Measurements from ENCODE around the gene NAPEPLD. TPM values are rescaled to one million over a fixed set of nuclear protein-coding genes. Genes with fewer than 3 reads are reported as not detected.
A peak's percentile ranks its signal among the peaks of the same experiment; 100 is the strongest.

NAPEPLD gene
- total and polyA plus RNA-seq, 2 donors from 2014 or later = 16.1 to 26.0 TPM

- TF ChIP-seq, protein P1, sequence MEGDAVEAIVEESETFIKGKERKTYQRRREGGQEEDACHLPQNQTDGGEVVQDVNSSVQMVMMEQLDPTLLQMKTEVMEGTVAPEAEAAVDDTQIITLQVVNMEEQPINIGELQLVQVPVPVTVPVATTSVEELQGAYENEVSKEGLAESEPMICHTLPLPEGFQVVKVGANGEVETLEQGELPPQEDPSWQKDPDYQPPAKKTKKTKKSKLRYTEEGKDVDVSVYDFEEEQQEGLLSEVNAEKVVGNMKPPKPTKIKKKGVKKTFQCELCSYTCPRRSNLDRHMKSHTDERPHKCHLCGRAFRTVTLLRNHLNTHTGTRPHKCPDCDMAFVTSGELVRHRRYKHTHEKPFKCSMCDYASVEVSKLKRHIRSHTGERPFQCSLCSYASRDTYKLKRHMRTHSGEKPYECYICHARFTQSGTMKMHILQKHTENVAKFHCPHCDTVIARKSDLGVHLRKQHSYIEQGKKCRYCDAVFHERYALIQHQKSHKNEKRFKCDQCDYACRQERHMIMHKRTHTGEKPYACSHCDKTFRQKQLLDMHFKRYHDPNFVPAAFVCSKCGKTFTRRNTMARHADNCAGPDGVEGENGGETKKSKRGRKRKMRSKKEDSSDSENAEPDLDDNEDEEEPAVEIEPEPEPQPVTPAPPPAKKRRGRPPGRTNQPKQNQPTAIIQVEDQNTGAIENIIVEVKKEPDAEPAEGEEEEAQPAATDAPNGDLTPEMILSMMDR (IDR thresholded peaks at IDR 0.05; ENCODE audit: borderline replicate concordance, extremely low read depth, insufficient read depth) = no peak
- H3K27ac ChIP-seq (ENCODE audit: low read depth in 2 of 2, low read length in 2 of 2) = peak within 1 kb of the TSS; percentile 89 to 90
Observed at GRCh38 chr7:103074519-103075336, 74.2 kb downstream of the NAPEPLD start, which contains the start of the genes ARMC10 and FBXL13. ARMC10 (plus strand) TSS chr7:103075140; CDS start chr7:103075273, 133 bp downstream. FBXL13 (minus strand) TSS chr7:103074796.

DNA sequence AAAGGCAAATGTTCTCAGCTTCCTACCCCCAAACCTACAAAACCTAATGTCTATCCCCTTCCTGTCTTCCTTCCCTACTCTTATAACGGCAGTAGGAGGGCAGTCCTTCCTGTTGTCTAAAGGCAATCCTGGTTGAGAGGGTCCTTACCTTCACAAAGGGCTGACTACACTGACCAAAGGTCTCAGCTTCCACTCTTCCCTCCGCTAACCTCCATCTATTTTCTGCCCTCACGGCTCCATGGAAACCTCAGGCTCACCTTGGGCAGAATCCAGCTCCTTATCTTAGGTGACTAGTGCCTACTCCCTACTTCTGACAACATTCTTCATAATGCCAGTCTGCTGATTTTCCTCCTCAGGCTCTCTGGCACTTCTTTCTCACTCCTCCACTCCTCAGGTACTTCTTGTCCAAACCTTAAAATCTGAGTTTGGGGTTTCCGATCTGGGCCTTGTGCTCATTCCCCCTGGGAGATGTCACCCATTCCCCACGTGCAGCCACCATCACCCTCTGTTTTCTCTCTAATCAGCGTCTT is 74.8 kb downstream of the NAPEPLD start:
- no peaks in the 10 kb centered on the region for H3K36me3 ChIP-seq (ENCODE audit: control insufficient read depth in 2 of 3, insufficient read depth in 3 of 3, low read length in 3 of 3)
- peak overlapping the region; percentile 89 to 96 (median 93) for H3K4me3 ChIP-seq (ENCODE audit: low read length in 3 of 3)
- FAIRE-seq (no peak), DNase-seq (peak in 1 of 5 donors; percentile 29)
- H3K4me1 ChIP-seq (ENCODE audit: control insufficient read depth in 2 of 3, insufficient read depth in 2 of 3, low read depth in 1 of 3, low read length in 3 of 3) = peaks cover 0 to 4% (median 0%) of the 10 kb centered on the region in 3 donors
- TF ChIP-seq, protein P1 (IDR thresholded peaks at IDR 0.05; ENCODE audit: borderline replicate concordance, extremely low read depth, insufficient read depth) = no peak
- no peaks in the 10 kb centered on the region for H3K27me3 ChIP-seq (ENCODE audit: control insufficient read depth, insufficient read depth, low read length)
- intact Hi-C loops (cut with DNase I) = no loop called here
- H3K27ac ChIP-seq (ENCODE audit: low read depth in 2 of 2, low read length in 2 of 2) = peak overlapping the region; percentile 89 to 90
- H3K9me3 ChIP-seq (ENCODE audit: control insufficient read depth in 2 of 3, insufficient read depth in 1 of 3, low read length in 3 of 3) = no peaks in the 10 kb centered on the region
- H3K9ac ChIP-seq (ENCODE audit: low read length in 3 of 3) = peak overlapping the region; percentile 66 to 89 (median 72)

More at GRCh38 chr7:103074519-103075336, 74.2 kb downstream of the NAPEPLD start, which contains the start of the genes ARMC10 and FBXL13:
- peak; percentile 93 to 96 (median 95) for DNase-seq
- H3K4me3 ChIP-seq (ENCODE audit: low read length in 3 of 3) = peak within 1 kb of the TSS; percentile 89 to 96 (median 93)
- H3K9ac ChIP-seq (ENCODE audit: low read length in 3 of 3) = peak within 1 kb of the TSS; percentile 66 to 97 (median 89)
- intact Hi-C loops (cut with DNase I) = no loop called here
- FAIRE-seq = no peak
- H3K4me1 ChIP-seq (ENCODE audit: control insufficient read depth in 2 of 3, insufficient read depth in 2 of 3, low read depth in 1 of 3, low read length in 3 of 3) = peaks cover 0 to 4% (median 0%) of the 10 kb centered on the region in 3 donors
- H3K27me3 ChIP-seq (ENCODE audit: control insufficient read depth, insufficient read depth, low read length) = no peaks in the 10 kb centered on the region
- no peaks in the 10 kb centered on the region for H3K36me3 ChIP-seq (ENCODE audit: control insufficient read depth in 2 of 3, insufficient read depth in 3 of 3, low read length in 3 of 3)
- no peaks in the 10 kb centered on the region for H3K9me3 ChIP-seq (ENCODE audit: control insufficient read depth in 2 of 3, insufficient read depth in 1 of 3, low read length in 3 of 3)

DNA sequence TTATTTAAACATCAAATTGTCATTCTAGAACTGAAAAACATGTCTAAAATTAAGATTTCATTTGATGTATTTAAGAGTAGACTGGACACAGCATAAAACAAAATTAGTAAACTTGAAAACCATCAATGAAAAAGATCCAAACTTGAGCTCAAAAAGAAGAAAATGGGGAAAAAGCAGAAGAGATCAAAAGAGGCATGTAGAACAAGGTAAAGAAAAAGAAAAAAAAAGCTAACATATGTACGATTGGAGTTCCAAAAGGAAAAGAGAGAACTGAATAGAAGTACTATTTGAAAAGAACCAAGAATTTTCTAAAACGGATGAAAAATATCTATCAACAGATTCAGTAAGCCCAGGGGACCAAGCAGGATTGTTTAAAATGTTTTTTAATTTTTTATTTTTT is 77.9 kb downstream of the NAPEPLD start:
- FAIRE-seq = no peak

More for the DNA sequence above, 77.9 kb downstream of the NAPEPLD start:
- Histone ChIP-seq H3K4me1 (ENCODE audit: control insufficient read depth in 2 of 3, insufficient read depth in 2 of 3, low read depth in 1 of 3, low read length in 3 of 3) (peaks cover 0 to 4% (median 0%) of the 10 kb centered on the region in 3 donors), H3K27me3 (ENCODE audit: control insufficient read depth, insufficient read depth, low read length) (no peaks in the 10 kb centered on the region), H3K27ac (ENCODE audit: low read depth in 2 of 2, low read length in 2 of 2) (no peak overlapping the region), H3K4me3 (ENCODE audit: low read length in 3 of 3) (no peak overlapping the region), H3K9ac (ENCODE audit: low read length in 3 of 3) (no peak overlapping the region), H3K9me3 (ENCODE audit: control insufficient read depth in 2 of 3, insufficient read depth in 1 of 3, low read length in 3 of 3) (no peaks in the 10 kb centered on the region), H3K36me3 (ENCODE audit: control insufficient read depth in 2 of 3, insufficient read depth in 3 of 3, low read length in 3 of 3) (no peaks in the 10 kb centered on the region)
- DNase-seq = no peak
- TF ChIP-seq, protein P1 (IDR thresholded peaks at IDR 0.05; ENCODE audit: borderline replicate concordance, extremely low read depth, insufficient read depth) = no peak
- intact Hi-C loops (cut with DNase I) = no loop called here

Measured in kidney (tissue), 14 donors.